SK-N-SH (cell line): Measurements from ENCODE around the gene CD59. TPM values are rescaled to one million over a fixed set of nuclear protein-coding genes. Genes with fewer than 3 reads are reported as not detected.

Experiments used
- CTCF ChIA-PET: fragments of 300-600, 350-600 bp; formaldehyde crosslinking; extraction: SDS; loops from one replicate; lab custom pipeline; 2021; lab: Yijun Ruan, JAX
- POLR2A ChIA-PET: fragments of 350-600 bp; sonication (Branson Sonifier 250); formaldehyde crosslinking; extraction: SDS; loops from one replicate; lab custom pipeline; 2020; ENCODE audit warnings: antibody characterized with exemption, inconsistent platforms; lab: Yijun Ruan, JAX
- DNase-seq: peaks from one replicate; pipeline ENCODE4 v3.0.0; 2012
- H2AFZ ChIP-seq: fragments of 200-600 bp; sonication (generic); 2 replicates; pipeline ENCODE4 v1.8.1; 2016; ENCODE audit warnings: antibody characterized with exemption, mild to moderate bottlenecking, low read depth
- H3F3A ChIP-seq: fragments of 200-600 bp; sonication (generic); replicated peaks from 2 replicates; pipeline ENCODE3; 2016; ENCODE audit warnings: antibody characterized with exemption, mild to moderate bottlenecking; ENCODE audit not compliant: insufficient read depth
- H3K27ac ChIP-seq, 2 experiments: fragments of 200-500 bp in 1 of 2; fragments of 200-600 bp in 1 of 2; sonication (Bioruptor generic) in 1 of 2; sonication (generic), shearing (Covaris generic) in 1 of 2; 2 replicates each; pipeline versions ENCODE4 v1.5.1 to v1.6.1; 2014 to 2016; ENCODE audit warnings: low read depth in 2 of 2, inconsistent platforms in 1 of 2, low read length in 1 of 2, mild to moderate bottlenecking in 1 of 2, mixed read lengths in 1 of 2
- H3K27me3 ChIP-seq: fragments of 200-600 bp; sonication (generic), shearing (Covaris generic); 2 replicates; pipeline ENCODE4 v1.6.1; 2016; ENCODE audit warnings: mixed run types; ENCODE audit not compliant: insufficient read depth
- H3K36me3 ChIP-seq, 2 experiments: fragments of 200-500 bp in 1 of 2; fragments of 200-600 bp in 1 of 2; sonication (Bioruptor generic) in 1 of 2; sonication (generic) in 1 of 2; replicated peaks in 1 of 2; 2 replicates each; pipeline versions ENCODE3 to v1.5.1; 2014 to 2016; ENCODE audit warnings: low read length in 1 of 2, mild to moderate bottlenecking in 1 of 2; ENCODE audit not compliant: insufficient read depth in 2 of 2, control insufficient read depth in 1 of 2
- H3K4me1 ChIP-seq, 2 experiments: fragments of 200-500 bp in 1 of 2; fragments of 200-600 bp in 1 of 2; sonication (Bioruptor generic) in 1 of 2; sonication (generic), shearing (Covaris generic) in 1 of 2; 2 replicates each; pipeline versions ENCODE4 v1.5.1 to v1.6.1; 2014 to 2016; ENCODE audit warnings: low read depth in 1 of 2, low read length in 1 of 2, mixed run types in 1 of 2; ENCODE audit not compliant: insufficient read depth in 2 of 2, control insufficient read depth in 1 of 2
- H3K4me2 ChIP-seq: fragments of 200-600 bp; sonication (generic), shearing (Covaris generic); 2 replicates; pipeline ENCODE4 v1.6.1; 2017; ENCODE audit warnings: mixed run types
- H3K4me3 ChIP-seq, 2 experiments: fragments of 200-500 bp in 1 of 2; fragments of 200-600 bp in 1 of 2; sonication (Bioruptor generic) in 1 of 2; sonication (generic), shearing (Covaris generic) in 1 of 2; 2 replicates each; pipeline versions ENCODE4 v1.5.1 to v1.8.1; 2014 to 2016; ENCODE audit warnings: low read depth in 2 of 2, inconsistent platforms in 1 of 2, low read length in 1 of 2, mild to moderate bottlenecking in 1 of 2, mixed read lengths in 1 of 2, moderate library complexity in 1 of 2
- H3K79me2 ChIP-seq: fragments of 200-600 bp; sonication (generic); 2 replicates; pipeline ENCODE4 v1.8.1; 2017; ENCODE audit warnings: mild to moderate bottlenecking; ENCODE audit not compliant: insufficient read depth
- H3K9ac ChIP-seq: fragments of 200-600 bp; sonication (generic); 2 replicates; pipeline ENCODE4 v1.6.1; 2017; ENCODE audit warnings: mixed run types
- H3K9me2 ChIP-seq: fragments of 200-600 bp; sonication (generic); 2 replicates; pipeline ENCODE4 v1.6.1; 2017; ENCODE audit warnings: mixed run types
- H3K9me3 ChIP-seq: fragments of 200-600 bp; sonication (generic); 2 replicates; pipeline ENCODE4 v1.6.1; 2017; ENCODE audit warnings: mixed run types, mild to moderate bottlenecking, moderate library complexity
- H4K20me1 ChIP-seq: fragments of 200-600 bp; sonication (generic); 2 replicates; pipeline ENCODE4 v1.6.1; 2017; ENCODE audit warnings: mild to moderate bottlenecking, mixed run types; ENCODE audit not compliant: insufficient read depth
- EP300 ChIP-seq, 2 experiments: IDR thresholded peaks; 2 replicates each; pipeline versions ENCODE4 v1.4.0 to v1.6.1; 2012; ENCODE audit warnings: borderline replicate concordance in 1 of 2, low read depth in 1 of 2, low read length in 1 of 2
- EZH2phosphoT487 ChIP-seq: fragments of 200-600 bp; sonication (generic); IDR thresholded peaks from 2 replicates; pipeline ENCODE4 v1.6.1; 2017; ENCODE audit warnings: low read depth, mixed run types, mild to moderate bottlenecking, antibody characterized with exemption, moderate library complexity, borderline replicate concordance
- FOSL2 ChIP-seq: IDR thresholded peaks from 2 replicates; pipeline ENCODE4 v1.4.0; 2012; ENCODE audit warnings: low read depth, mild to moderate bottlenecking, moderate library complexity, borderline replicate concordance
- GATA2 ChIP-seq: sonication (generic); formaldehyde crosslinking; IDR thresholded peaks from 2 replicates; pipeline ENCODE4 v1.5.0; 2020; ENCODE audit warnings: mild to moderate bottlenecking, missing genetic modification reagents
- MEF2A ChIP-seq: IDR thresholded peaks from 2 replicates; pipeline ENCODE4 v1.4.0; 2012; ENCODE audit warnings: low read depth, borderline replicate concordance
- MXI1 ChIP-seq: IDR thresholded peaks from 2 replicates; pipeline ENCODE4 v1.6.1; 2012; ENCODE audit warnings: mild to moderate bottlenecking, low read depth, low read length, improper control_type of control experiment
- NRF1 ChIP-seq: IDR thresholded peaks from 2 replicates; pipeline ENCODE4 v1.6.1; 2012; ENCODE audit warnings: low read depth, mild to moderate bottlenecking, low read length
- POLR2AphosphoS5 ChIP-seq: IDR thresholded peaks from 2 replicates; pipeline ENCODE4 v1.6.1; 2012; ENCODE audit warnings: low read depth, low read length
- RAD21 ChIP-seq: IDR thresholded peaks from 2 replicates; pipeline ENCODE4 v1.6.1; 2012; ENCODE audit warnings: mild to moderate bottlenecking, low read length
- RFX5 ChIP-seq: IDR thresholded peaks from 2 replicates; pipeline ENCODE4 v1.6.1; 2012; ENCODE audit warnings: mild to moderate bottlenecking, improper control_type of control experiment, low read length
- RXRA ChIP-seq: IDR thresholded peaks from 2 replicates; pipeline ENCODE4 v1.4.0; 2012; ENCODE audit warnings: low read depth, mild to moderate bottlenecking, borderline replicate concordance
- SIN3A ChIP-seq: IDR thresholded peaks from 2 replicates; pipeline ENCODE4 v1.6.1; 2012; ENCODE audit warnings: low read depth, mild to moderate bottlenecking, low read length, moderate library complexity, borderline replicate concordance
- SMC3 ChIP-seq: IDR thresholded peaks from 2 replicates; pipeline ENCODE4 v1.6.1; 2012; ENCODE audit warnings: low read depth, low read length, improper control_type of control experiment
- TAF1 ChIP-seq: IDR thresholded peaks from 2 replicates; pipeline ENCODE4 v1.6.1; 2012; ENCODE audit warnings: low read depth, mild to moderate bottlenecking, low read length, moderate library complexity, borderline replicate concordance
- YY1 ChIP-seq: IDR thresholded peaks from 2 replicates; pipeline ENCODE4 v1.4.0; 2012; ENCODE audit warnings: low read depth, mild to moderate bottlenecking
- WGBS: methylation state at CpG from one replicate; pipeline ENCODE4 v1.1.6; 2017; ENCODE audit warnings: low lambda C conversion rate; 5-methylcytosine and 5-hydroxymethylcytosine counted together
- polyA plus RNA-seq, 3 experiments: library from polyadenylated mRNA; depleted of rRNA; stranded (reverse); fragments of >200 nt; gene quantifications; 2 replicates each; pipeline ENCODE4 v1.2.3, GENCODE V29; 2012
- TF ChIP-seq, protein P1 (sequence below): fragments of 200-600 bp; sonication (generic); IDR thresholded peaks from 2 replicates; pipeline ENCODE4 v1.6.1; 2017; ENCODE audit warnings: antibody characterized with exemption, mild to moderate bottlenecking, moderate library complexity
- TF ChIP-seq, protein P2 (sequence below): IDR thresholded peaks from 2 replicates; pipeline ENCODE4 v1.4.0; 2012; ENCODE audit warnings: low read depth
- TF ChIP-seq, protein P3 (sequence below): IDR thresholded peaks from 2 replicates; pipeline ENCODE4 v1.4.0; 2012; ENCODE audit warnings: low read depth, borderline replicate concordance

The CD59 gene
- polyA plus RNA-seq, 1 of the 3 experiments (the other 2 are of a cell fraction), result 616 TPM

DNA sequence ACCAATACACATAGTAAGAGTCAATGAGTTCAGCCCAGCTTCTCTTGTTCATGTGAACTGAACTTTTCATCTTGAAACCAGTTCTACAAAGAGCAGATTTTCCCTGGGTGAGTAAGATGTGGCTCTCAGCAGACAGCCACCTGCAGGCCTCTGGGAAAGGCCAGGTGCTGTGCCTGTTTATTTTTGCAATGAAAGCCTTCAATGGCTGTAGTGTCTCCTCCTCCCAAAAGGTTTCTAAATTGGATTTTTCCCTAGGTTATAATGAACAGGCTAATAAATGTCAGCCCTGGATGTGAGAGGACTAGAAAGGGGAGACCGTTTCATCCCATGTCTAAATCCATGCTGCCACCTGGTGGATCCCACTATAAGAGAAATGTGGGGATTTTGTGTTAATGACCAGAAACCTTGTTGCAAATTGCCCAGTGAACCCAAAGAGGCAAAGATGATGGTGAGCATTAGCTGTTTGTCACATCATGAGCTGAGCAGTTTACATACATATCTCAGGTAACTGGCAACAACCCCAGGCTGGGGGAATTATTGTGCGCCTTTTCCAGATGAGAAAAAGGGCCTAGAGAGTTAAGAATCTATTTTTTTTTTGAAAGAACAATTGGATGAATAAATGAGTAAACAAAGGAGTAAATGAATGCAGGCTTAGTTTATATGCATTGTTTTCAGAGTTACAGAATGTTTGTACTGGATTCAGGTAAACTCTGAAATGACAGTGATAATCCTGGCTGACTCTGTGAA is 48.3 kb downstream of the CD59 start:
- 62% methylated on average over 2 of the region's 2 CpGs for WGBS
- TF ChIP-seq GATA2 (CRISPR knock-in tag), result no peak
- TF ChIP-seq NRF1, result no peak
- peak; percentile 99 for TF ChIP-seq SMC3
- TF ChIP-seq, protein P1, sequence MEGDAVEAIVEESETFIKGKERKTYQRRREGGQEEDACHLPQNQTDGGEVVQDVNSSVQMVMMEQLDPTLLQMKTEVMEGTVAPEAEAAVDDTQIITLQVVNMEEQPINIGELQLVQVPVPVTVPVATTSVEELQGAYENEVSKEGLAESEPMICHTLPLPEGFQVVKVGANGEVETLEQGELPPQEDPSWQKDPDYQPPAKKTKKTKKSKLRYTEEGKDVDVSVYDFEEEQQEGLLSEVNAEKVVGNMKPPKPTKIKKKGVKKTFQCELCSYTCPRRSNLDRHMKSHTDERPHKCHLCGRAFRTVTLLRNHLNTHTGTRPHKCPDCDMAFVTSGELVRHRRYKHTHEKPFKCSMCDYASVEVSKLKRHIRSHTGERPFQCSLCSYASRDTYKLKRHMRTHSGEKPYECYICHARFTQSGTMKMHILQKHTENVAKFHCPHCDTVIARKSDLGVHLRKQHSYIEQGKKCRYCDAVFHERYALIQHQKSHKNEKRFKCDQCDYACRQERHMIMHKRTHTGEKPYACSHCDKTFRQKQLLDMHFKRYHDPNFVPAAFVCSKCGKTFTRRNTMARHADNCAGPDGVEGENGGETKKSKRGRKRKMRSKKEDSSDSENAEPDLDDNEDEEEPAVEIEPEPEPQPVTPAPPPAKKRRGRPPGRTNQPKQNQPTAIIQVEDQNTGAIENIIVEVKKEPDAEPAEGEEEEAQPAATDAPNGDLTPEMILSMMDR, result peak; percentile 88
- TF ChIP-seq TAF1, result no peak
- TF ChIP-seq, protein P2, sequence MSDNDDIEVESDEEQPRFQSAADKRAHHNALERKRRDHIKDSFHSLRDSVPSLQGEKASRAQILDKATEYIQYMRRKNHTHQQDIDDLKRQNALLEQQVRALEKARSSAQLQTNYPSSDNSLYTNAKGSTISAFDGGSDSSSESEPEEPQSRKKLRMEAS, result no peak
- TF ChIP-seq EP300 (IDR thresholded peaks at IDR 0.05; ENCODE audit: borderline replicate concordance in 1 of 2, low read depth in 1 of 2, low read length in 1 of 2), result no peak
- TF ChIP-seq, protein P3, sequence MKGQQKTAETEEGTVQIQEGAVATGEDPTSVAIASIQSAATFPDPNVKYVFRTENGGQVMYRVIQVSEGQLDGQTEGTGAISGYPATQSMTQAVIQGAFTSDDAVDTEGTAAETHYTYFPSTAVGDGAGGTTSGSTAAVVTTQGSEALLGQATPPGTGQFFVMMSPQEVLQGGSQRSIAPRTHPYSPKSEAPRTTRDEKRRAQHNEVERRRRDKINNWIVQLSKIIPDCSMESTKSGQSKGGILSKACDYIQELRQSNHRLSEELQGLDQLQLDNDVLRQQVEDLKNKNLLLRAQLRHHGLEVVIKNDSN, result no peak
- no peak for TF ChIP-seq SIN3A
- TF ChIP-seq MXI1, result no peak
- TF ChIP-seq EZH2phosphoT487, result no peak
- TF ChIP-seq RAD21, result peak; percentile 98
- TF ChIP-seq POLR2AphosphoS5, result no peak
- TF ChIP-seq FOSL2, result no peak
- TF ChIP-seq MEF2A, result no peak
- no peak for TF ChIP-seq RFX5
- TF ChIP-seq YY1, result no peak
- no peak for TF ChIP-seq RXRA
- H3K27me3 ChIP-seq, result no peaks in the 10 kb centered on the region
- peak; percentile 71 for DNase-seq
- H3K4me3 ChIP-seq, result no peak overlapping the region; a peak in 1 of 4 replicates
- CTCF ChIA-PET, result interaction anchor here (0.5 to 14.6 kb wide), 26 partner anchors 9 to 522 kb away, joined by 3 to 185 read pairs (median 4); partner anchors contain the start of genes C11orf91 and KIAA1549L
- H3K27ac ChIP-seq, result peak overlapping the region in 1 of 2 experiments; percentile 100; a peak in 2 of 4 replicates
- H3K4me2 ChIP-seq, result no peak overlapping the region
- H4K20me1 ChIP-seq, result no peaks in the 10 kb centered on the region
- peaks cover 43% of the 10 kb centered on the region for H3F3A ChIP-seq
- no peaks in the 10 kb centered on the region for H3K9me3 ChIP-seq
- no peak overlapping the region for H2AFZ ChIP-seq
- H3K9me2 ChIP-seq, result no peaks in the 10 kb centered on the region
- H3K9ac ChIP-seq, result no peak overlapping the region; the same call in 1 of the 2 replicates
- no peaks in the 10 kb centered on the region for H3K79me2 ChIP-seq
- H3K36me3 ChIP-seq, result peaks cover 0 to 3% of the 10 kb centered on the region in 2 experiments
- POLR2A ChIA-PET, result no interaction called here
- peaks cover 12 to 45% of the 10 kb centered on the region in 2 experiments for H3K4me1 ChIP-seq
